ENCODE results near the gene BMPR1A. TPM values are rescaled to one million over a fixed set of nuclear protein-coding genes. Genes with fewer than 3 reads are reported as not detected.

Gene BMPR1A
- total and polyA plus RNA-seq, 9 of the 15 experiments (the other 6 are each of a cell fraction or from before 2014, with no cell fraction given): 1.6 to 17.5 (median 9.1) TPM

GRCh38 chr10:86775056-86775869 lies 18.8 kb downstream of the BMPR1A start (continued):
- TF ChIP-seq SMAD3 (CRISPR knock-in tag; conservative IDR thresholded peaks at IDR 0.05) (no peak), FOXJ2 (tag; IDR thresholded peaks at IDR 0.05) (no peak), LARP7 (IDR thresholded peaks at IDR 0.05) (no peak), THAP7 (CRISPR knock-in tag; IDR thresholded peaks at IDR 0.05) (no peak), TSHZ1 (CRISPR knock-in tag; IDR thresholded peaks at IDR 0.05) (no peak), RBM25 (IDR thresholded peaks at IDR 0.05; ENCODE audit: low read depth, low read length, severe bottlenecking) (no peak), E2F5 (CRISPR knock-in tag; IDR thresholded peaks at IDR 0.05) (no peak), HMG20B (CRISPR knock-in tag; IDR thresholded peaks at IDR 0.05) (no peak), ILF3 (IDR thresholded peaks at IDR 0.05; ENCODE audit: borderline replicate concordance) (no peak), SMAD4 (CRISPR knock-in tag; conservative IDR thresholded peaks at IDR 0.05) (peak; percentile 76), RHOXF2B (CRISPR knock-in tag; conservative IDR thresholded peaks at IDR 0.05) (no peak), NELFE (IDR thresholded peaks at IDR 0.05; ENCODE audit: insufficient read depth, insufficient read length) (no peak), SPI1 (IDR thresholded peaks at IDR 0.05; ENCODE audit: borderline replicate concordance, low read depth, low read length) (no peak), GATAD2B (IDR thresholded peaks at IDR 0.05; ENCODE audit: borderline replicate concordance) (no peak), ZNF140 (CRISPR knock-in tag; IDR thresholded peaks at IDR 0.05) (no peak), NRF1 (conservative IDR thresholded peaks at IDR 0.05 in 1 of 2, IDR thresholded peaks at IDR 0.05 in 1 of 2) (no peak; a peak in 1 of 4 replicates), SRSF3 (IDR thresholded peaks at IDR 0.05; ENCODE audit: insufficient read depth, low read length) (no peak), ZNF699 (CRISPR knock-in tag; IDR thresholded peaks at IDR 0.05; ENCODE audit: insufficient replicate concordance) (no peak)

Data from K562 (cell line).